ENCODE measurements around the gene B4GALNT4.

B4GALNT4 gene

GRCh38 chr11:391117-392017 is 22.1 kb downstream of the B4GALNT4 start:
- Histone ChIP-seq H3K9me3 (ENCODE audit: low read length) (peaks cover 3% of the 10 kb centered on the region; the same call in 1 of the 2 replicates), H3K79me2 (ENCODE audit: insufficient read depth, low read length) (no peaks in the 10 kb centered on the region), H3K4me3 (ENCODE audit: low read depth, low read length, poor library complexity, severe bottlenecking) (no peak overlapping the region), H4K20me1 (ENCODE audit: insufficient read depth, low read length) (no peaks in the 10 kb centered on the region), H3K9me2 (ENCODE audit: low read depth, low read length) (no peaks in the 10 kb centered on the region), H2AFZ (ENCODE audit: low read length) (no peak overlapping the region), H3K4me1 (ENCODE audit: insufficient read depth, low read length, severe bottlenecking) (no peaks in the 10 kb centered on the region), H3K4me2 (ENCODE audit: low read length) (no peak overlapping the region), H3K27me3 (ENCODE audit: insufficient read depth, low read length) (peaks cover 9% of the 10 kb centered on the region; the same call in 1 of the 2 replicates), H3K27ac (ENCODE audit: low read depth, low read length, poor library complexity, severe bottlenecking) (no peak overlapping the region), H3K36me3 (ENCODE audit: insufficient read depth, low read length) (no peaks in the 10 kb centered on the region), H3F3A (ENCODE audit: insufficient read depth, low read length) (no peaks in the 10 kb centered on the region), H3K9ac (ENCODE audit: low read length) (no peak overlapping the region)
- no peak for TF ChIP-seq EZH2 (IDR thresholded peaks at IDR 0.05; ENCODE audit: borderline replicate concordance, low read length)
- no peak for TF ChIP-seq CTCF (IDR thresholded peaks at IDR 0.05; ENCODE audit: low read length)

GRCh38 chr11:392102-392777 is 22.9 kb downstream of the B4GALNT4 start:
- no peak overlapping the region for H3K27ac ChIP-seq (ENCODE audit: low read depth, low read length, poor library complexity, severe bottlenecking)
- no peaks in the 10 kb centered on the region for H3K9me2 ChIP-seq (ENCODE audit: low read depth, low read length)
- H3K79me2 ChIP-seq (ENCODE audit: insufficient read depth, low read length), result no peaks in the 10 kb centered on the region
- no peaks in the 10 kb centered on the region for H3F3A ChIP-seq (ENCODE audit: insufficient read depth, low read length)
- no peak overlapping the region for H2AFZ ChIP-seq (ENCODE audit: low read length)
- H3K4me3 ChIP-seq (ENCODE audit: low read depth, low read length, poor library complexity, severe bottlenecking), result no peak overlapping the region
- no peaks in the 10 kb centered on the region for H4K20me1 ChIP-seq (ENCODE audit: insufficient read depth, low read length)
- H3K36me3 ChIP-seq (ENCODE audit: insufficient read depth, low read length), result no peaks in the 10 kb centered on the region
- no peaks in the 10 kb centered on the region for H3K9me3 ChIP-seq (ENCODE audit: low read length)
- no peak overlapping the region for H3K9ac ChIP-seq (ENCODE audit: low read length)
- no peak for TF ChIP-seq CTCF (IDR thresholded peaks at IDR 0.05; ENCODE audit: low read length)
- no peak for TF ChIP-seq EZH2 (IDR thresholded peaks at IDR 0.05; ENCODE audit: borderline replicate concordance, low read length)
- H3K4me1 ChIP-seq (ENCODE audit: insufficient read depth, low read length, severe bottlenecking), result no peaks in the 10 kb centered on the region
- peaks cover 9% of the 10 kb centered on the region; the same call in 1 of the 2 replicates for H3K27me3 ChIP-seq (ENCODE audit: insufficient read depth, low read length)
- no peak overlapping the region for H3K4me2 ChIP-seq (ENCODE audit: low read length)

GRCh38 chr11:393219-394033 is 24.1 kb downstream of the B4GALNT4 start:
- Histone ChIP-seq H3K4me3 (ENCODE audit: low read depth, low read length, poor library complexity, severe bottlenecking) (no peak overlapping the region), H3K9me3 (ENCODE audit: low read length) (no peaks in the 10 kb centered on the region), H4K20me1 (ENCODE audit: insufficient read depth, low read length) (no peaks in the 10 kb centered on the region), H2AFZ (ENCODE audit: low read length) (no peak overlapping the region), H3F3A (ENCODE audit: insufficient read depth, low read length) (no peaks in the 10 kb centered on the region), H3K9me2 (ENCODE audit: low read depth, low read length) (no peaks in the 10 kb centered on the region), H3K4me1 (ENCODE audit: insufficient read depth, low read length, severe bottlenecking) (no peaks in the 10 kb centered on the region), H3K27ac (ENCODE audit: low read depth, low read length, poor library complexity, severe bottlenecking) (no peak overlapping the region), H3K79me2 (ENCODE audit: insufficient read depth, low read length) (no peaks in the 10 kb centered on the region), H3K27me3 (ENCODE audit: insufficient read depth, low read length) (peaks cover 9% of the 10 kb centered on the region; the same call in 1 of the 2 replicates), H3K9ac (ENCODE audit: low read length) (no peak overlapping the region), H3K4me2 (ENCODE audit: low read length) (no peak overlapping the region), H3K36me3 (ENCODE audit: insufficient read depth, low read length) (no peaks in the 10 kb centered on the region)
- TF ChIP-seq EZH2 (IDR thresholded peaks at IDR 0.05; ENCODE audit: borderline replicate concordance, low read length), result no peak
- no peak for TF ChIP-seq CTCF (IDR thresholded peaks at IDR 0.05; ENCODE audit: low read length)

All from OCI-LY1 (cell line).